IMR-90 (cell line): Measurements from ENCODE around the gene NALCN. TPM values are rescaled to one million over a fixed set of nuclear protein-coding genes. Genes with fewer than 3 reads are reported as not detected.

ENCODE experiments used
- ATAC-seq: fragments of 200-7000 bp; cut with Tn5 transposase; 2 replicates; pipeline ENCODE4 v1.9.1; 2020; ENCODE audit warnings: low read depth, mild to moderate bottlenecking, moderate library complexity
- BruUV-seq: library from RNA; stranded (reverse); fragments of 400-500 nt; replicated peaks from 2 replicates; lab custom pipeline; 2021; lab: Mats Ljungman, UMichigan
- CTCF ChIA-PET: fragments of 300-600 bp; formaldehyde crosslinking; extraction: SDS; loops from one replicate; lab custom pipeline; 2021; ENCODE audit warnings: antibody characterized with exemption; lab: Yijun Ruan, JAX
- POLR2A ChIA-PET: fragments of 300-600 bp; sonication (Branson Sonifier 250); formaldehyde crosslinking; loops from one replicate; lab custom pipeline; 2022; ENCODE audit warnings: antibody characterized with exemption; ENCODE audit not compliant: unreplicated experiment; lab: Charles Lee
- DNase-seq: peaks from one replicate; pipeline ENCODE4 v3.0.0; 2013
- H2AFZ ChIP-seq: replicated peaks from 2 replicates; pipeline ENCODE3; 2013; ENCODE audit warnings: low read length, mild to moderate bottlenecking; ENCODE audit not compliant: poor library complexity
- H2AK5ac ChIP-seq: 2 replicates; pipeline ENCODE4 v1.6.1; 2013; ENCODE audit warnings: low read depth, low read length, inconsistent platforms
- H2AK9ac ChIP-seq: replicated peaks from 2 replicates; pipeline ENCODE3; 2013; ENCODE audit warnings: mild to moderate bottlenecking, low read depth, low read length, moderate library complexity; ENCODE audit not compliant: poor library complexity
- H2BK120ac ChIP-seq: 2 replicates; pipeline ENCODE4 v1.6.1; 2013; ENCODE audit warnings: low read depth, low read length, inconsistent platforms
- H2BK15ac ChIP-seq: 3 replicates; pipeline ENCODE4 v1.6.1; 2013; ENCODE audit warnings: low read depth, low read length, inconsistent platforms
- H2BK20ac ChIP-seq: 2 replicates; pipeline ENCODE4 v1.6.1; 2013; ENCODE audit warnings: low read depth, mild to moderate bottlenecking, inconsistent platforms, low read length, moderate library complexity
- H2BK5ac ChIP-seq: 2 replicates; pipeline ENCODE4 v1.6.1; 2013; ENCODE audit warnings: mild to moderate bottlenecking, low read depth, low read length, inconsistent platforms; ENCODE audit not compliant: poor library complexity, severe bottlenecking
- H3K14ac ChIP-seq: replicated peaks from 2 replicates; pipeline ENCODE4 v1.6.1; 2013; ENCODE audit warnings: low read depth, low read length, inconsistent platforms
- H3K18ac ChIP-seq: 2 replicates; pipeline ENCODE4 v1.6.1; 2013; ENCODE audit warnings: low read depth, low read length, control low read depth
- H3K23ac ChIP-seq: 2 replicates; pipeline ENCODE4 v1.6.1; 2013; ENCODE audit warnings: low read depth, low read length, inconsistent platforms
- H3K27ac ChIP-seq: 2 replicates; pipeline ENCODE4 v1.5.1; 2013; ENCODE audit warnings: mild to moderate bottlenecking, control low read depth, low read length; ENCODE audit not compliant: insufficient read depth
- H3K27me3 ChIP-seq: 2 replicates; pipeline ENCODE4 v1.6.1; 2013; ENCODE audit warnings: low read length; ENCODE audit not compliant: control insufficient read depth, insufficient read depth
- H3K36me3 ChIP-seq: 2 replicates; pipeline ENCODE4 v1.6.1; 2013; ENCODE audit warnings: low read length, mixed read lengths; ENCODE audit not compliant: control insufficient read depth, insufficient read depth
- H3K4ac ChIP-seq: 2 replicates; pipeline ENCODE4 v1.6.1; 2013; ENCODE audit warnings: low read depth, low read length, inconsistent platforms
- H3K4me1 ChIP-seq: 2 replicates; pipeline ENCODE4 v1.6.1; 2013; ENCODE audit warnings: low read length, mixed read lengths; ENCODE audit not compliant: control insufficient read depth, insufficient read depth
- H3K4me2 ChIP-seq: 2 replicates; pipeline ENCODE4 v1.6.1; 2013; ENCODE audit warnings: low read depth, mild to moderate bottlenecking, control low read depth, low read length, moderate library complexity
- H3K4me3 ChIP-seq: 2 replicates; pipeline ENCODE4 v1.5.1; 2013; ENCODE audit warnings: low read depth, mild to moderate bottlenecking, control low read depth, low read length, moderate library complexity; ENCODE audit not compliant: insufficient read depth
- H3K56ac ChIP-seq: 2 replicates; pipeline ENCODE4 v1.6.1; 2013; ENCODE audit warnings: low read length, inconsistent platforms; ENCODE audit not compliant: insufficient read depth; ENCODE audit errors: extremely low read depth
- H3K79me1 ChIP-seq, 2 experiments: 2 replicates each; pipeline ENCODE4 v1.6.1; 2013; ENCODE audit warnings: low read length in 2 of 2, inconsistent platforms in 1 of 2, low read depth in 1 of 2
- H3K9ac ChIP-seq: 2 replicates; pipeline ENCODE4 v1.6.1; 2013; ENCODE audit warnings: low read depth, low read length, control low read depth
- H3K9me1 ChIP-seq: 2 replicates; pipeline ENCODE4 v1.6.1; 2013; ENCODE audit warnings: low read length, inconsistent platforms; ENCODE audit not compliant: insufficient read depth
- H3K9me3 ChIP-seq: 2 replicates; pipeline ENCODE4 v1.6.1; 2013; ENCODE audit warnings: low read length; ENCODE audit not compliant: control insufficient read depth, insufficient read depth
- H4K20me1 ChIP-seq: 2 replicates; pipeline ENCODE4 v1.6.1; 2013; ENCODE audit warnings: low read length, inconsistent platforms; ENCODE audit not compliant: insufficient read depth
- H4K5ac ChIP-seq: 2 replicates; pipeline ENCODE4 v1.6.1; 2013; ENCODE audit warnings: mild to moderate bottlenecking, low read depth, low read length, control low read depth
- H4K8ac ChIP-seq, 2 experiments: 2 replicates each; pipeline ENCODE4 v1.6.1; 2013; ENCODE audit warnings: low read depth in 2 of 2, low read length in 2 of 2, control low read depth in 1 of 2, inconsistent platforms in 1 of 2
- H4K91ac ChIP-seq: 2 replicates; pipeline ENCODE4 v1.6.1; 2013; ENCODE audit warnings: low read depth, low read length, inconsistent platforms; ENCODE audit not compliant: insufficient read depth
- FOS ChIP-seq: fragments of 150-350 bp; IDR thresholded peaks from 2 replicates; pipeline ENCODE4 v1.6.1; 2016; ENCODE audit warnings: low read depth, low read length
- MXI1 ChIP-seq: IDR thresholded peaks from 2 replicates; pipeline ENCODE4 v1.6.1; 2012; ENCODE audit warnings: low read depth, mild to moderate bottlenecking, low read length, moderate library complexity, borderline replicate concordance
- RAD21 ChIP-seq: IDR thresholded peaks from 2 replicates; pipeline ENCODE4 v1.6.1; 2012; ENCODE audit warnings: low read length, improper control_type of control experiment
- WGBS, 2 experiments: methylation state at CpG; one replicate each; pipeline versions ENCODE4 v1.1.5 to v1.1.7; 2013; ENCODE audit warnings: missing lambda C conversion rate in 2 of 2; ENCODE audit not compliant: insufficient read length in 1 of 2; ENCODE audit errors: extremely low coverage in 2 of 2; 5-methylcytosine and 5-hydroxymethylcytosine counted together
- dilution Hi-C: fragments of 300-500 bp; cut with HindIII; formaldehyde crosslinking; loops from one replicate; pipeline ENCODE4 v1.14.3; 2018; ENCODE audit warnings: low sequenced_read_pairs; ENCODE audit not compliant: unreplicated experiment
- in situ Hi-C: fragments of 300-500 bp; cut with MboI; formaldehyde crosslinking; loops from 3 replicates; pipeline ENCODE4 v1.14.3; 2019; ENCODE audit warnings: low sequenced_read_pairs, inconsistent platforms, mixed read lengths
- intact Hi-C: fragments of 100-400 bp; cut with micrococcal nuclease; formaldehyde crosslinking; loops from 2 replicates; pipeline ENCODE4 v1.10.0; 2022
- polyA plus RNA-seq, 3 experiments: library from polyadenylated mRNA; depleted of rRNA; stranded (reverse); fragments of >200 nt; gene quantifications; 2 replicates each; pipeline ENCODE4 v1.2.3, GENCODE V29; 2012; ENCODE audit warnings: low replicate concordance in 1 of 3
- total RNA-seq: library from RNA; depleted of rRNA; stranded (reverse); fragments of >200 nt; gene quantifications from 2 replicates; pipeline ENCODE4 v1.2.3, GENCODE V29; 2012

Gene NALCN
- total and polyA plus RNA-seq, 2 of the 4 experiments (the other 2 are of a cell fraction), result 2.9 to 4.8 TPM

DNA sequence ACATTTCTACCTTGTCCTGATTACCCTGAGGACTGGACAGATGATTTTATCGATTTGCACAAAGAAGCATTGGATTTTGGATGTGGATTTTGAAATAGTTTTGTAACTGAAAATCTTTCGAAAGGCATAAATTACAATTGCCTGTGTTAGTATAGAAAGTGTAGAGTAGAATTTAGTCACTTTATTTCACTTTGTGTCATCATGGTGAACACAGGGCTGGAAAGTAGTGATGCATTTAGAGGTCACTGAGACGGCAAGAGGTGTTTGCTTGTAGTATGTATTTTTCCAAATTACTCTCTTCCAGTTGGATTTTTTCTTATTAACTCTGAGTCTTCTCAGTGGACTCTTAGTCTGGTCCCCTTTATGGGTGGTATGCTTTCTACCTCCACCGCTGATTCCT, 326.0 kb downstream of the NALCN start:
- intact Hi-C loops (no loop called here), in situ Hi-C loops (no loop called here), dilution Hi-C loops (no loop called here)
- Histone ChIP-seq H2AFZ (no peak overlapping the region), H3K79me1 (no peaks in the 10 kb centered on the region), H4K8ac (no peak overlapping the region), H2BK5ac (no peak overlapping the region), H3K9me1 (no peaks in the 10 kb centered on the region), H3K27me3 (no peaks in the 10 kb centered on the region), H4K91ac (no peak overlapping the region), H3K14ac (no peak overlapping the region), H3K27ac (no peak overlapping the region), H3K23ac (no peak overlapping the region), H3K36me3 (no peaks in the 10 kb centered on the region), H2AK5ac (no peak overlapping the region), H3K9me3 (no peaks in the 10 kb centered on the region), H2BK20ac (no peak overlapping the region), H3K4me3 (no peak overlapping the region), H3K56ac (no peak overlapping the region), H4K5ac (no peak overlapping the region), H3K4ac (no peak overlapping the region), H3K4me1 (no peaks in the 10 kb centered on the region), H3K4me2 (no peak overlapping the region), H2BK120ac (no peak overlapping the region), H2BK15ac (no peak overlapping the region), H3K9ac (no peak overlapping the region), H3K18ac (no peak overlapping the region), H4K20me1 (no peaks in the 10 kb centered on the region), H2AK9ac (no peak overlapping the region)
- BruUV-seq, result no TSS peak
- POLR2A ChIA-PET, result no interaction called here
- ATAC-seq, result no peak
- WGBS, 2 experiments, result 50% methylated on average over 2 of the region's 4 CpGs; no CpG with 5 or more reads in 1 of the 2 experiments
- TF ChIP-seq MXI1 (no peak), RAD21 (no peak), FOS (no peak)
- CTCF ChIA-PET, result no interaction called here
- no peak for DNase-seq
